Smooth muscle cell (in vitro differentiated cells): Measurements from ENCODE around the gene PDC. TPM values are rescaled to one million over a fixed set of nuclear protein-coding genes. Genes with fewer than 3 reads are reported as not detected.

ENCODE experiments used
- DNase-seq: peaks from one replicate; lab custom pipeline; 2025; ENCODE audit not compliant: unreplicated experiment; lab: John Stamatoyannopoulos, UW
- H2AFZ ChIP-seq: fragments of 200-600 bp; sonication (generic); 2 replicates; pipeline ENCODE4 v1.6.0; 2016; ENCODE audit warnings: antibody characterized with exemption, low read depth, mild to moderate bottlenecking
- H3F3A ChIP-seq: fragments of 200-600 bp; sonication (generic); 2 replicates; pipeline ENCODE4 v1.6.0; 2017; ENCODE audit warnings: antibody characterized with exemption, low read depth
- H3K27ac ChIP-seq: fragments of 200-600 bp; sonication (generic); 2 replicates; pipeline ENCODE4 v1.5.1; 2016; ENCODE audit warnings: low read depth, mild to moderate bottlenecking
- H3K27me3 ChIP-seq: fragments of 200-600 bp; sonication (generic); 2 replicates; pipeline ENCODE4 v1.6.1; 2016; ENCODE audit warnings: low read depth, mild to moderate bottlenecking
- H3K36me3 ChIP-seq: fragments of 200-600 bp; sonication (generic); 2 replicates; pipeline ENCODE4 v1.5.1; 2016; ENCODE audit warnings: low read depth
- H3K4me1 ChIP-seq: fragments of 200-600 bp; sonication (generic); 2 replicates; pipeline ENCODE4 v1.5.1; 2016; ENCODE audit warnings: low read depth
- H3K4me2 ChIP-seq: fragments of 200-600 bp; sonication (generic); 2 replicates; pipeline ENCODE4 v1.6.0; 2016; ENCODE audit warnings: mild to moderate bottlenecking
- H3K4me3 ChIP-seq: fragments of 200-600 bp; sonication (generic); 2 replicates; pipeline ENCODE4 v1.5.1; 2016; ENCODE audit warnings: mild to moderate bottlenecking
- H3K79me2 ChIP-seq: fragments of 200-600 bp; sonication (generic); 2 replicates; pipeline ENCODE4 v1.6.0; 2016; ENCODE audit warnings: low read depth, mild to moderate bottlenecking
- H3K9ac ChIP-seq: fragments of 200-600 bp; sonication (generic); 2 replicates; pipeline ENCODE4 v1.6.0; 2016; ENCODE audit warnings: low read depth
- H3K9me3 ChIP-seq: fragments of 200-600 bp; sonication (generic); replicated peaks from 2 replicates; pipeline ENCODE4 v1.5.1; 2016; ENCODE audit warnings: low read depth
- H4K20me1 ChIP-seq: fragments of 200-600 bp; sonication (generic); 2 replicates; pipeline ENCODE4 v1.6.0; 2016; ENCODE audit warnings: low read depth
- CTCF ChIP-seq: fragments of 200-600 bp; sonication (generic); IDR thresholded peaks from 2 replicates; pipeline ENCODE4 v1.5.1; 2017; ENCODE audit warnings: borderline replicate concordance, mild to moderate bottlenecking, antibody characterized with exemption; ENCODE audit not compliant: insufficient read depth, poor library complexity, severe bottlenecking
- WGBS: methylation state at CpG from one replicate; pipeline ENCODE4 v1.1.7; 2016; ENCODE audit warnings: low lambda C conversion rate; 5-methylcytosine and 5-hydroxymethylcytosine counted together
- polyA plus RNA-seq: library from polyadenylated mRNA; unstranded; fragments of >200 nt; fragmentation: Nextera tagmentation; extraction: Ambion mirVana; gene quantifications from 2 replicates; pipeline ENCODE4 v1.2.1, GENCODE V29; 2016
- total RNA-seq: library from RNA; depleted of rRNA; stranded (reverse); fragments of >200 nt; gene quantifications from 2 replicates; pipeline ENCODE4 v1.2.3, GENCODE V29; 2014

The PDC gene
- total and polyA plus RNA-seq, 2 experiments from 2014 or later: not detected

GRCh38 chr1:186496171-186496851 is 35.4 kb upstream of the PDC start:
- Histone ChIP-seq H3K4me3 (no peak overlapping the region), H3K4me2 (no peak overlapping the region), H3K9ac (no peak overlapping the region), H3K4me1 (peaks cover 11% of the 10 kb centered on the region), H3F3A (no peaks in the 10 kb centered on the region), H3K9me3 (no peaks in the 10 kb centered on the region), H3K27me3 (no peaks in the 10 kb centered on the region), H3K27ac (peak overlapping the region; percentile 83), H2AFZ (no peak overlapping the region), H3K79me2 (no peaks in the 10 kb centered on the region), H3K36me3 (no peaks in the 10 kb centered on the region), H4K20me1 (no peaks in the 10 kb centered on the region)
- no peak for TF ChIP-seq CTCF
- DNase-seq: no peak
- WGBS: 92% methylated on average over 2 of the region's 2 CpGs

- no peaks in the 10 kb centered on the region for H3F3A ChIP-seq
- no peak overlapping the region for H3K4me3 ChIP-seq
- H3K9me3 ChIP-seq: no peaks in the 10 kb centered on the region
- 91% methylated on average over 2 of the region's 2 CpGs for WGBS
- no peaks in the 10 kb centered on the region for H3K79me2 ChIP-seq
- no peak overlapping the region for H2AFZ ChIP-seq
- H4K20me1 ChIP-seq: no peaks in the 10 kb centered on the region
- DNase-seq: no peak
- H3K36me3 ChIP-seq: no peaks in the 10 kb centered on the region
- TF ChIP-seq CTCF: no peak
- H3K27ac ChIP-seq: peak overlapping the region; percentile 83
- H3K27me3 ChIP-seq: no peaks in the 10 kb centered on the region
- peaks cover 5% of the 10 kb centered on the region for H3K4me1 ChIP-seq
- peak overlapping the region; percentile 13 for H3K4me2 ChIP-seq
- H3K9ac ChIP-seq: peak overlapping the region; percentile 29
These were observed 33.9 kb upstream of the PDC start for GRCh38 chr1:186494832-186495271.

GRCh38 chr1:186492531-186493291 is 31.8 kb upstream of the PDC start:
- Histone ChIP-seq H2AFZ (no peak overlapping the region), H3F3A (no peaks in the 10 kb centered on the region), H3K79me2 (no peaks in the 10 kb centered on the region), H3K4me1 (no peaks in the 10 kb centered on the region), H3K9me3 (no peaks in the 10 kb centered on the region), H3K36me3 (no peaks in the 10 kb centered on the region), H3K4me3 (no peak overlapping the region), H3K4me2 (peak overlapping the region; percentile 1), H4K20me1 (no peaks in the 10 kb centered on the region), H3K9ac (no peak overlapping the region), H3K27me3 (no peaks in the 10 kb centered on the region), H3K27ac (peak overlapping the region; percentile 40)
- 63% methylated on average over 7 of the region's 7 CpGs for WGBS
- TF ChIP-seq CTCF: no peak
- DNase-seq: no peak

- Histone ChIP-seq H3K9me3 (no peaks in the 10 kb centered on the region), H4K20me1 (no peaks in the 10 kb centered on the region), H3K27me3 (no peaks in the 10 kb centered on the region), H3K27ac (no peak overlapping the region), H2AFZ (no peak overlapping the region), H3K79me2 (no peaks in the 10 kb centered on the region), H3K4me3 (no peak overlapping the region), H3K9ac (no peak overlapping the region), H3K4me1 (no peaks in the 10 kb centered on the region), H3F3A (no peaks in the 10 kb centered on the region), H3K36me3 (no peaks in the 10 kb centered on the region), H3K4me2 (no peak overlapping the region)
- 94% methylated on average over 2 of the region's 2 CpGs for WGBS
- DNase-seq: no peak
- no peak for TF ChIP-seq CTCF
These were observed 30.4 kb upstream of the PDC start for GRCh38 chr1:186491336-186491735.
